Femur (tissue), 1 donor: ENCODE results near the gene AGGF1.
A peak's percentile ranks its signal among the peaks of the same experiment; 100 is the strongest.
"Not testable (repeated sequence)": the region's sequence is repeated elsewhere in the genome, so short reads cannot be mapped to it uniquely, and the experiment has no call there.

ENCODE experiments used
- DNase-seq: peaks from one replicate; pipeline ENCODE4 v3.0.0-alpha.2; 2017

The AGGF1 gene

GRCh38 chr5:77028631-77029375 lies 1.4 kb upstream of the AGGF1 start:
- no peak for DNase-seq

GRCh38 chr5:77029376-77029885 lies 773 bp upstream of the AGGF1 start:
- DNase-seq = no peak

- no peak for DNase-seq
Observed at GRCh38 chr5:77031891-77032290, 1.7 kb downstream of the AGGF1 start.

GRCh38 chr5:77032635-77033034 lies 2.4 kb downstream of the AGGF1 start:
- DNase-seq = no peak

GRCh38 chr5:77033338-77033737 lies 3.1 kb downstream of the AGGF1 start:
- no peak for DNase-seq

- DNase-seq = no peak
Observed at GRCh38 chr5:77035950-77036349, 5.7 kb downstream of the AGGF1 start.

- DNase-seq = no peak
Observed at GRCh38 chr5:77046416-77047073, 16.3 kb downstream of the AGGF1 start.

- DNase-seq = no peak
Observed at GRCh38 chr5:77064040-77064439, 33.8 kb downstream of the AGGF1 start.

GRCh38 chr5:77065256-77065655 lies 35.1 kb downstream of the AGGF1 start:
- no peak for DNase-seq

- DNase-seq = no peak
Observed at GRCh38 chr5:77066184-77066583, 36.0 kb downstream of the AGGF1 start.

GRCh38 chr5:77066823-77067442 lies 36.7 kb downstream of the AGGF1 start:
- no peak for DNase-seq

- DNase-seq = no peak
Observed at GRCh38 chr5:77073667-77074066, 43.5 kb downstream of the AGGF1 start.

GRCh38 chr5:77074745-77075144 lies 44.5 kb downstream of the AGGF1 start:
- DNase-seq = no peak

- peak; percentile 78 for DNase-seq
Observed at GRCh38 chr5:77076961-77077828, 47.0 kb downstream of the AGGF1 start.

- DNase-seq = no peak
Observed at GRCh38 chr5:77077829-77078176, 47.6 kb downstream of the AGGF1 start.

- not testable (repeated sequence) for DNase-seq
Observed at GRCh38 chr5:77080479-77080878, 50.3 kb downstream of the AGGF1 start.

GRCh38 chr5:77080905-77081304 lies 50.7 kb downstream of the AGGF1 start:
- DNase-seq = no peak

GRCh38 chr5:77082280-77082679 lies 52.1 kb downstream of the AGGF1 start:
- no peak for DNase-seq

- DNase-seq = no peak
Observed at GRCh38 chr5:77083088-77083487, 52.9 kb downstream of the AGGF1 start.

GRCh38 chr5:77086368-77086688 lies 56.1 kb downstream of the AGGF1 start:
- DNase-seq = no peak

GRCh38 chr5:77086689-77087483 lies 56.7 kb downstream of the AGGF1 start, which contains the start of gene ZBED3:
ZBED3 (minus strand) TSS chr5:77087285; CDS start chr5:77077878, 9,407 bp downstream.
- peak; percentile 88 for DNase-seq
